Tibial nerve (tissue), 4 donors: ENCODE measurements around the gene PTER. TPM values are rescaled to one million over a fixed set of nuclear protein-coding genes. Genes with fewer than 3 reads are reported as not detected.

ENCODE experiments used
- DNase-seq, 2 donors: peaks; one replicate each; pipeline ENCODE4 v3.0.0-alpha.2; 2019; ENCODE audit warnings: low spot score in 2 of 2
- H3K27ac ChIP-seq, 4 donors: fragments of 200-600 bp; sonication (generic) in 3 of 4; one replicate each; pipeline ENCODE4 v1.5.1; 2017 to 2019; ENCODE audit warnings: mild to moderate bottlenecking in 1 of 4
- H3K27me3 ChIP-seq, 2 donors: fragments of 200-600 bp; sonication (generic) in 1 of 2; one replicate each; pipeline versions ENCODE4 v1.5.1 to v1.6.0; 2017 to 2019
- H3K36me3 ChIP-seq, 3 donors: fragments of 200-600 bp; sonication (generic); one replicate each; pipeline ENCODE4 v1.5.1; 2018 to 2019
- H3K4me1 ChIP-seq, 4 donors: fragments of 200-600 bp; sonication (generic) in 3 of 4; one replicate each; pipeline ENCODE4 v1.5.1; 2017 to 2019
- H3K4me3 ChIP-seq, 4 donors: fragments of 200-600 bp; sonication (generic) in 3 of 4; one replicate each; pipeline ENCODE4 v1.5.1; 2017 to 2019; ENCODE audit warnings: mild to moderate bottlenecking in 1 of 4, moderate library complexity in 1 of 4
- H3K9me3 ChIP-seq, 4 donors: fragments of 200-600 bp; sonication (generic) in 3 of 4; one replicate each; pipeline ENCODE4 v1.5.1; 2017 to 2019
- EP300 ChIP-seq, 2 donors: sonication (generic); formaldehyde crosslinking; IDR thresholded peaks; one replicate each; pipeline ENCODE4 v1.6.1; 2017; ENCODE audit warnings: antibody characterized with exemption in 2 of 2, mild to moderate bottlenecking in 1 of 2
- POLR2A ChIP-seq, 2 donors: fragments of 450-650 bp; IDR thresholded peaks; one replicate each; pipeline ENCODE4 v1.6.1; 2017; ENCODE audit warnings: antibody characterized with exemption in 2 of 2, mild to moderate bottlenecking in 2 of 2, moderate library complexity in 2 of 2
- WGBS, 2 donors: methylation state at CpG; one replicate each; pipeline ENCODE4 v1.1.5; 2018; 5-methylcytosine and 5-hydroxymethylcytosine counted together
- total RNA-seq, 4 donors: library from RNA; depleted of rRNA; stranded (reverse); fragments of >200 nt; gene quantifications; one replicate each; pipeline ENCODE4 v1.1.0, GENCODE V29; 2016
- TF ChIP-seq, protein P1 (sequence below), 5 experiments: fragments of 200-600 bp in 3 of 5; fragments of 450-650 bp in 2 of 5; sonication (generic) in 3 of 5; IDR thresholded peaks; one replicate each; pipeline ENCODE4 v1.5.1; 2016 to 2019; ENCODE audit warnings: antibody characterized with exemption in 5 of 5, mild to moderate bottlenecking in 3 of 5, moderate library complexity in 2 of 5

Gene PTER
- total RNA-seq, 4 donors from 2014 or later: 4.9 to 26.4 (median 12.1) TPM

DNA sequence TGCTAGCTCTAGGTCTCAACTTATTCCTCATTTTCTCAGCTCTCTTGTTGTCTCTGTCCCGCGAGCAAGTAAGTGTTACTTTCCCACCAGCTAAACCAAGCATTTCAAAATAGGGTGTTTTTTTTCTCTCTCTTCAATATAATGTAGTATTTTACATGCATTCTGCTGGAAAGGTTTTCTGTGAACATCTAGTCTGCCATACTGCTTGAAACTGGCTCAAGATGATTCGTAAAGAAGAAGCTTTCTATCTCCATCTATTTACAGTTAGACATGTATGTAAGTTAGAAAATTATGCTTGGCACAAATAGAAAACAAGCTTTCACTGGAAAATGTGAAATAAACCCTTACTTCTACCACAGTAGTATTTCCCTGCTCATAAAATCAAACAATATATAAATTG lies 53.7 kb downstream of the PTER start:
- H3K27me3 ChIP-seq: no peaks in the 10 kb centered on the region
- 97% methylated on average over 3 of the region's 3 CpGs for WGBS, 2 donors
- DNase-seq: no peak
- no peaks in the 10 kb centered on the region for H3K9me3 ChIP-seq
- no peaks in the 10 kb centered on the region for H3K4me1 ChIP-seq
- H3K4me3 ChIP-seq: no peak overlapping the region
- H3K36me3 ChIP-seq: peaks cover 0 to 32% (median 0%) of the 10 kb centered on the region in 3 donors
- TF ChIP-seq EP300 (IDR thresholded peaks at IDR 0.05): no peak
- no peak for TF ChIP-seq POLR2A (IDR thresholded peaks at IDR 0.05)
- TF ChIP-seq, protein P1, sequence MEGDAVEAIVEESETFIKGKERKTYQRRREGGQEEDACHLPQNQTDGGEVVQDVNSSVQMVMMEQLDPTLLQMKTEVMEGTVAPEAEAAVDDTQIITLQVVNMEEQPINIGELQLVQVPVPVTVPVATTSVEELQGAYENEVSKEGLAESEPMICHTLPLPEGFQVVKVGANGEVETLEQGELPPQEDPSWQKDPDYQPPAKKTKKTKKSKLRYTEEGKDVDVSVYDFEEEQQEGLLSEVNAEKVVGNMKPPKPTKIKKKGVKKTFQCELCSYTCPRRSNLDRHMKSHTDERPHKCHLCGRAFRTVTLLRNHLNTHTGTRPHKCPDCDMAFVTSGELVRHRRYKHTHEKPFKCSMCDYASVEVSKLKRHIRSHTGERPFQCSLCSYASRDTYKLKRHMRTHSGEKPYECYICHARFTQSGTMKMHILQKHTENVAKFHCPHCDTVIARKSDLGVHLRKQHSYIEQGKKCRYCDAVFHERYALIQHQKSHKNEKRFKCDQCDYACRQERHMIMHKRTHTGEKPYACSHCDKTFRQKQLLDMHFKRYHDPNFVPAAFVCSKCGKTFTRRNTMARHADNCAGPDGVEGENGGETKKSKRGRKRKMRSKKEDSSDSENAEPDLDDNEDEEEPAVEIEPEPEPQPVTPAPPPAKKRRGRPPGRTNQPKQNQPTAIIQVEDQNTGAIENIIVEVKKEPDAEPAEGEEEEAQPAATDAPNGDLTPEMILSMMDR (IDR thresholded peaks at IDR 0.05): no peak
- H3K27ac ChIP-seq: no peak overlapping the region

DNA sequence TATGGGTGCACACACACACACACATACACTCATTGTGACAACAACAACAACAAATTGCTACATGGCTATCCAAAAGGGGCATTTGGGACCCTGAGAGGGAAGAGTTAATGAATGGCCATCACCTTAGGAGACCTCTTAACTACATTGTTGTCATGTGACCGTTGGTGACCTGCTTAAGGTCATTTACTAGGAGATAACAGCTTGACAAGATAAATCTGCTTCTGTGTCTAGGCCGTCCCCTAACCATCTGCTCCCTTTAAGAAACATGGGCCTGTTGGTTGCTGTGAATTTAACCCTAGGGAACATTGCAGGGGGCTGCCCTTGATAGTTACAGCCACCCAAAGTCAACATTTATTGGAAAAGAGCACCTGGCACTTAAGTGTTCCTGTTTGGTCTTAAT lies 55.1 kb downstream of the PTER start:
- no peaks in the 10 kb centered on the region for H3K4me1 ChIP-seq
- H3K36me3 ChIP-seq: peaks cover 0 to 24% (median 0%) of the 10 kb centered on the region in 3 donors
- TF ChIP-seq POLR2A (IDR thresholded peaks at IDR 0.05) (no peak), EP300 (IDR thresholded peaks at IDR 0.05) (no peak)
- TF ChIP-seq, protein P1 (IDR thresholded peaks at IDR 0.05): no peak
- H3K9me3 ChIP-seq: no peaks in the 10 kb centered on the region
- 48 to 54% methylated on average over 2 of the region's 2 CpGs for WGBS, 2 donors
- no peak overlapping the region for H3K27ac ChIP-seq
- no peaks in the 10 kb centered on the region for H3K27me3 ChIP-seq
- no peak for DNase-seq
- no peak overlapping the region for H3K4me3 ChIP-seq

DNA sequence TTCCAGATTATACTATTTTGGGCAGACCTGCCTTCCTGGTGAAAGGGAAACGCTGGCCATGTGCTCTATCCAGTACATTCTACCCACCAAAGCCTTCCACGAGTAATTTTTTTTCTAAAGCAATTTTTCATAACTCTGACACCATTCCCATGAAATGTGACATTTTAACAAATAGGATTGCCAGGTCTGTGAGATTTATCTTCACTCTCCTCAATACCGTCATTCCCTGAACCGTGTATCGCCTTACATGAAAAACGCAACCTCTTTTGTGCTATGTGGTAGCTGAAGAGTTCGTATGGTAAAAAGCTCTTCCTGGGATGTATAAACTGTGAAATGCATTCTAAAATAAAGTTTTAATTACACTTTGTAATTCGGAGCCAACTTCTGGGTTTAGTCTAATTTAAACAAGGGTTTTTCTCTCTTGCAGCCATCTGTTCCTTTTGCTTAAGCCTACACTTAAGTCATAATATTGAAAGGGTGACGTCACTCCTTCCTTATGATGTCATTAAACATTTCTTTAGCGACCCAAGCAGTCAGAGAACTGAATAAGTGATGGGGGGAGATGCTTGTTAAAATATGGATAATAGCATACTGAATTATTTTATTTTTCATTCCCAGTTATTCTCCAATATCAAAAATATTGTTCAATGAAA lies 57.2 kb downstream of the PTER start:
- Histone ChIP-seq H3K27me3 (no peaks in the 10 kb centered on the region), H3K9me3 (no peaks in the 10 kb centered on the region), H3K4me1 (no peaks in the 10 kb centered on the region), H3K4me3 (no peak overlapping the region), H3K27ac (no peak overlapping the region), H3K36me3 (peaks cover 0 to 3% (median 0%) of the 10 kb centered on the region in 3 donors)
- DNase-seq: no peak
- 77 to 90% methylated on average over 10 of the region's 10 CpGs for WGBS, 2 donors
- TF ChIP-seq, protein P1 (IDR thresholded peaks at IDR 0.05): no peak
- TF ChIP-seq POLR2A (IDR thresholded peaks at IDR 0.05): no peak
- TF ChIP-seq EP300 (IDR thresholded peaks at IDR 0.05): no peak

DNA sequence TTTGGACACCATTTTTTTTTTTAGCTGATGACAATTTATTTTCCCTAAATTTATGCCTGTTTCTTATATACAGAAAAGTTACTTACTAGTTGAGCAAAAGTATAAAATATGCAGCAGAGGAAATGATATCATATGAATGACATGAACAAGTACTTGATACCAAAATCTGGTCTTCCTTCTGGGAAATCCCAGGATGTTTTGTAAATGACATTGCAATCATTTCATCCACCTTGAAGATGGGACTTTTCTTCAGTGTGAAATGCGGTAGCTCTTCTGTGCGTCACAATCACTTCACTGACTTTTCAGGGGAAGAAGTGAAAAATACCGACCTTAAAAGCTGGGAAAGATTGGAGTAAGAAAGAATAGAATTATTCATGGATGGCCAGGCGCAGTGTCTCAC lies 61.1 kb downstream of the PTER start:
- Histone ChIP-seq H3K4me3 (no peak overlapping the region), H3K27ac (no peak overlapping the region), H3K27me3 (no peaks in the 10 kb centered on the region), H3K9me3 (no peaks in the 10 kb centered on the region), H3K36me3 (no peaks in the 10 kb centered on the region), H3K4me1 (no peaks in the 10 kb centered on the region)
- DNase-seq: no peak
- 95 to 96% methylated on average over 4 of the region's 4 CpGs for WGBS, 2 donors
- TF ChIP-seq, protein P1 (IDR thresholded peaks at IDR 0.05): no peak
- TF ChIP-seq POLR2A (IDR thresholded peaks at IDR 0.05): no peak
- TF ChIP-seq EP300 (IDR thresholded peaks at IDR 0.05): no peak

DNA sequence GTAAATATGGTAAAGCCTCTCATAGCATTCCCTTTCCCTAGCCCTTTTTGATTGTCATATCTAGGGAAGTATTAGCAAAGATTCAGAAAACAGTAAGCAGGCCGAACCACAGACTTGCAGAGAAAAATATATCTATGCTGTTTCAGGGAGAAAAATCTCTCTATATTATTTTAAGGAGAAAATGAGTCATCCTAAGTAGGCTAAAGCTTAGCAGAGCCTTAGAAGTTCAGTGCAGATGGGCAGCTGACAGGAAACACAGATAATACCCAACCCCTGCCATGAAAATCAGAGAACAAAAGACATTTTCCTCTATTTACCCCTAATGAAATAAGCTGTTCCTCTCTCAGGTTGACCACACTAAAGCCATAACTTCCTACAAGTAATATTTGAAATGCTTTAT lies 68.4 kb downstream of the PTER start:
- Histone ChIP-seq H3K36me3 (peaks cover 0 to 27% (median 0%) of the 10 kb centered on the region in 3 donors), H3K4me3 (no peak overlapping the region), H3K9me3 (no peaks in the 10 kb centered on the region), H3K4me1 (no peaks in the 10 kb centered on the region), H3K27me3 (no peaks in the 10 kb centered on the region), H3K27ac (no peak overlapping the region)
- DNase-seq: no peak
- TF ChIP-seq, protein P1 (IDR thresholded peaks at IDR 0.05): no peak
- TF ChIP-seq POLR2A (IDR thresholded peaks at IDR 0.05) (no peak), EP300 (IDR thresholded peaks at IDR 0.05) (no peak)
- WGBS, 2 donors: 94 to 98% methylated on average over 1 of the region's 1 CpG
